Prostate gland (tissue), 2 donors: ENCODE results near the gene SMIM44.
A peak's percentile ranks its signal among the peaks of the same experiment; 100 is the strongest.

Experiments used
- POLR2AphosphoS5 ChIP-seq: sonication (generic); formaldehyde crosslinking; IDR thresholded peaks from one replicate; pipeline ENCODE4 v1.6.1; 2017; ENCODE audit warnings: antibody characterized with exemption
- TF ChIP-seq, protein P1 (sequence below), 4 experiments: fragments of 200-600 bp in 2 of 4; fragments of 450-650 bp in 2 of 4; sonication (generic) in 2 of 4; IDR thresholded peaks; 1 replicate in 3 of 4; 2 replicates in 1 of 4; pipeline ENCODE4 v1.5.1; 2016 to 2019; ENCODE audit warnings: antibody characterized with exemption in 4 of 4, mild to moderate bottlenecking in 2 of 4, moderate library complexity in 2 of 4

DNA sequence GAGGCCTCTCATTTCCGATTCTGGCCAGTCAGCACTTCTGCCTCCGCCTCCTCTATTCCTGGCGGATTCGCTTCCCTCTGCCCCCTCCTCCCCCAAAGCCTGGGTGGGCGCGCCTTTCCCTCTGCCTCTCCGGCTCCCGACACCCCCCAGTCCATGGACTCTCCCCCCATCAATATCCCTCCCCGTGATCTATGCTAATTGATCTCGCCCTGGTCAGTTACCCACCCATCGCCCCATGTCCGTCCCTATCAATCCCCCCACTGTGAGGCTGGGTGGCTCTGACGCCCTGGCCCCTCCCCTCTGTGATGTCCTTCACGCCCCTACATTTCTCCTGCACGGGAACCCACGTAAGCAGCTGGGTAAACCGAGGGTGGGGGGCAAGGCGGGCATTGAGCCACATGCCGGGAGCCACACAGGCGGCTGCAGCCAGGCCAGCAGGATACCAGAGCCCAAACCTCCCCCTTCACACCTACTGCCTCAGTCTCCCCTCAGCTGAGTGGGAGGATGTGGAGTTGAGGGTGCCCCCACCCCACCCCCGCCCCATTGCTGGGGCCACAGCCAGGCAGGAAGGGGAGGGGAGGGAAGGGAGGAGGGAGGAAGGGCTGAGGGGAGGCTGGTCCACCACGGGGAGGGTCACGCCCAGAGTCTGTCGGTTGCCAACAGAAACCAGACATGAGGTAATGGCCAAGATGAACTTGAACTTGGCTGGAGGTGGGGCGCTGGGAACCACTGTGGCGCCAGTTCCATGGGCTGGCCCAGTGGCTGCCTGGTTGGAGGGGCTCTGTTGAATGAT is 24.0 kb downstream of the SMIM44 start:
- TF ChIP-seq, protein P1, sequence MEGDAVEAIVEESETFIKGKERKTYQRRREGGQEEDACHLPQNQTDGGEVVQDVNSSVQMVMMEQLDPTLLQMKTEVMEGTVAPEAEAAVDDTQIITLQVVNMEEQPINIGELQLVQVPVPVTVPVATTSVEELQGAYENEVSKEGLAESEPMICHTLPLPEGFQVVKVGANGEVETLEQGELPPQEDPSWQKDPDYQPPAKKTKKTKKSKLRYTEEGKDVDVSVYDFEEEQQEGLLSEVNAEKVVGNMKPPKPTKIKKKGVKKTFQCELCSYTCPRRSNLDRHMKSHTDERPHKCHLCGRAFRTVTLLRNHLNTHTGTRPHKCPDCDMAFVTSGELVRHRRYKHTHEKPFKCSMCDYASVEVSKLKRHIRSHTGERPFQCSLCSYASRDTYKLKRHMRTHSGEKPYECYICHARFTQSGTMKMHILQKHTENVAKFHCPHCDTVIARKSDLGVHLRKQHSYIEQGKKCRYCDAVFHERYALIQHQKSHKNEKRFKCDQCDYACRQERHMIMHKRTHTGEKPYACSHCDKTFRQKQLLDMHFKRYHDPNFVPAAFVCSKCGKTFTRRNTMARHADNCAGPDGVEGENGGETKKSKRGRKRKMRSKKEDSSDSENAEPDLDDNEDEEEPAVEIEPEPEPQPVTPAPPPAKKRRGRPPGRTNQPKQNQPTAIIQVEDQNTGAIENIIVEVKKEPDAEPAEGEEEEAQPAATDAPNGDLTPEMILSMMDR (IDR thresholded peaks at IDR 0.05) = no peak
- peak; percentile 47 for TF ChIP-seq POLR2AphosphoS5
